ENCODE measurements around the gene ZMIZ1.

GRCh38 chr10:79020015-79020491 is 48.7 kb upstream of the ZMIZ1 start:
- TF ChIP-seq CTCF (conservative IDR thresholded peaks at IDR 0.05 in 1 of 2, IDR thresholded peaks at IDR 0.05 in 1 of 2; ENCODE audit: low read depth in 1 of 2, low read length in 2 of 2) (no peak), EZH2 (IDR thresholded peaks at IDR 0.05; ENCODE audit: low read length, missing control alignments) (no peak)

Data from fibroblast of lung (primary cell).